CD14-positive monocyte (primary cell): ENCODE data around the gene EMC8. TPM values are rescaled to one million over a fixed set of nuclear protein-coding genes. Genes with fewer than 3 reads are reported as not detected.
A peak's percentile ranks its signal among the peaks of the same experiment; 100 is the strongest.

Source experiments
- DNase-seq, 3 donors: peaks; one replicate each; pipeline ENCODE4 v3.0.0-alpha.2; 2011 to 2022
- H2AFZ ChIP-seq: 2 replicates; pipeline ENCODE4 v1.6.0; 2012; ENCODE audit warnings: mild to moderate bottlenecking, low read depth, low read length, inconsistent platforms; ENCODE audit not compliant: insufficient read depth, poor library complexity, severe bottlenecking
- H3K27ac ChIP-seq, 2 donors: 1 replicate in 1 of 2; 2 replicates in 1 of 2; pipeline ENCODE4 v1.5.1; 2012 to 2013; ENCODE audit warnings: low read length in 2 of 2, control low read depth in 1 of 2, inconsistent platforms in 1 of 2, low read depth in 1 of 2, mild to moderate bottlenecking in 1 of 2
- H3K27me3 ChIP-seq, 2 donors: one replicate each; pipeline versions ENCODE4 v1.6.0 to v1.6.1; 2011 to 2013; ENCODE audit warnings: low read length in 2 of 2; ENCODE audit not compliant: control insufficient read depth in 2 of 2, insufficient read depth in 2 of 2
- H3K36me3 ChIP-seq, 2 donors: replicated peaks in 1 of 2; 1 replicate in 1 of 2; 2 replicates in 1 of 2; pipeline versions ENCODE4 v1.5.1 to v1.6.1; 2012 to 2013; ENCODE audit warnings: low read length in 2 of 2, control low read depth in 1 of 2, inconsistent platforms in 1 of 2, mild to moderate bottlenecking in 1 of 2; ENCODE audit not compliant: insufficient read depth in 2 of 2, control insufficient read depth in 1 of 2
- H3K4me1 ChIP-seq, 2 donors: 1 replicate in 1 of 2; 2 replicates in 1 of 2; pipeline versions ENCODE4 v1.5.1 to v1.6.1; 2012 to 2013; ENCODE audit warnings: low read length in 2 of 2, control low read depth in 1 of 2, inconsistent platforms in 1 of 2, mild to moderate bottlenecking in 1 of 2, moderate library complexity in 1 of 2; ENCODE audit not compliant: insufficient read depth in 2 of 2, control insufficient read depth in 1 of 2
- H3K4me2 ChIP-seq: replicated peaks from 2 replicates; pipeline ENCODE3; 2012; ENCODE audit warnings: low read length, moderate library complexity, mild to moderate bottlenecking; ENCODE audit not compliant: poor library complexity, severe bottlenecking; ENCODE audit errors: extremely low read depth
- H3K4me3 ChIP-seq, 3 experiments: fragments of 200-600 bp in 1 of 3; sonication (generic) in 1 of 3; replicated peaks in 1 of 3; 1 replicate in 2 of 3; 2 replicates in 1 of 3; pipeline ENCODE4 v1.5.1; 2011 to 2013; ENCODE audit warnings: low read length in 3 of 3, mild to moderate bottlenecking in 3 of 3, control low read depth in 2 of 3, low read depth in 2 of 3, inconsistent platforms in 1 of 3, moderate library complexity in 1 of 3
- H3K79me2 ChIP-seq: 2 replicates; pipeline ENCODE4 v1.6.0; 2012; ENCODE audit warnings: mild to moderate bottlenecking, control low read depth, inconsistent platforms, low read length, moderate library complexity; ENCODE audit not compliant: insufficient read depth
- H3K9ac ChIP-seq: 2 replicates; pipeline ENCODE4 v1.6.0; 2017; ENCODE audit warnings: low read length, mild to moderate bottlenecking; ENCODE audit not compliant: insufficient read depth, poor library complexity, severe bottlenecking
- H3K9me3 ChIP-seq, 2 donors: replicated peaks in 1 of 2; 1 replicate in 1 of 2; 2 replicates in 1 of 2; pipeline versions ENCODE4 v1.5.1 to v1.6.1; 2012 to 2013; ENCODE audit warnings: low read length in 2 of 2, control low read depth in 1 of 2; ENCODE audit not compliant: control insufficient read depth in 1 of 2, insufficient read depth in 1 of 2
- H4K20me1 ChIP-seq: 2 replicates; pipeline ENCODE4 v1.6.0; 2012; ENCODE audit warnings: mild to moderate bottlenecking, low read length, control low read depth, moderate library complexity; ENCODE audit not compliant: insufficient read depth
- H3K27ac Mint-ChIP-seq, 7 donors: one replicate each; pipeline ENCODE4 v1.8.0; 2020; ENCODE audit warnings: mild to moderate bottlenecking in 7 of 7, mixed read lengths in 7 of 7, moderate library complexity in 6 of 7, inconsistent platforms in 2 of 7
- H3K27me3 Mint-ChIP-seq, 3 donors: one replicate each; pipeline ENCODE4 v1.8.0; 2021 to 2022; ENCODE audit warnings: low read depth in 3 of 3, mild to moderate bottlenecking in 3 of 3, mixed read lengths in 3 of 3, moderate library complexity in 3 of 3, inconsistent platforms in 1 of 3
- H3K36me3 Mint-ChIP-seq, 2 donors: one replicate each; pipeline ENCODE4 v1.8.0; 2020; ENCODE audit warnings: mixed read lengths in 2 of 2, inconsistent platforms in 1 of 2, mild to moderate bottlenecking in 1 of 2
- H3K4me1 Mint-ChIP-seq: one replicate; pipeline ENCODE4 v1.8.0; 2020; ENCODE audit warnings: mild to moderate bottlenecking, mixed read lengths
- H3K4me3 Mint-ChIP-seq, 2 donors: one replicate each; pipeline ENCODE4 v1.8.0; 2020; ENCODE audit warnings: mild to moderate bottlenecking in 2 of 2, mixed read lengths in 2 of 2, moderate library complexity in 1 of 2
- H3K9me3 Mint-ChIP-seq, 7 donors: one replicate each; pipeline ENCODE4 v1.8.0; 2020 to 2022; ENCODE audit warnings: mixed read lengths in 7 of 7, mild to moderate bottlenecking in 6 of 7, moderate library complexity in 6 of 7, inconsistent platforms in 2 of 7
- CTCF ChIP-seq: fragments of 200-600 bp; IDR thresholded peaks from one replicate; pipeline ENCODE4 v1.8.0; 2022; ENCODE audit warnings: antibody characterized with exemption, mild to moderate bottlenecking
- WGBS: methylation state at CpG from one replicate; pipeline ENCODE4 v1.1.5; 2013; ENCODE audit warnings: missing lambda C conversion rate; ENCODE audit not compliant: insufficient coverage; 5-methylcytosine and 5-hydroxymethylcytosine counted together
- intact Hi-C, 2 donors: fragments of 100-400 bp; cut with micrococcal nuclease; formaldehyde crosslinking; loops; one replicate each; pipeline versions ENCODE4 v1.15.0 to v1.15.1; 2023
- polyA plus RNA-seq, 3 donors: library from polyadenylated mRNA; depleted of rRNA in 1 of 3; unstranded in 2 of 3; stranded (reverse) in 1 of 3; fragments of 300-500 nt in 2 of 3; fragments of >200 nt in 1 of 3; fragmentation: Illumina TruSeq in 2 of 3; gene quantifications; 1 replicate in 2 of 3; 2 replicates in 1 of 3; pipeline ENCODE4 v1.2.3, GENCODE V29; 2012 to 2021

The EMC8 gene
- polyA plus RNA-seq, 3 donors, result 28.2 to 30.0 (median 29.9) TPM

GRCh38 chr16:85770741-85771140 is 28.6 kb downstream of the EMC8 start:
- Histone ChIP-seq H3K27ac (no peak overlapping the region), H3K4me2 (no peak overlapping the region), H3K9me3 (no peaks in the 10 kb centered on the region), H3K4me3 (no peak overlapping the region), H3K27me3 (no peaks in the 10 kb centered on the region), H3K9ac (no peak overlapping the region), H3K36me3 (no peaks in the 10 kb centered on the region), H3K4me1 (peaks cover 13 to 20% of the 10 kb centered on the region in 2 donors), H2AFZ (no peak overlapping the region), H3K79me2 (no peaks in the 10 kb centered on the region), H4K20me1 (no peaks in the 10 kb centered on the region)
- H3K4me3 Mint-ChIP-seq, result no peak overlapping the region
- peaks cover 5 to 12% (median 8%) of the 10 kb centered on the region in 3 donors for H3K27me3 Mint-ChIP-seq
- peaks cover 20% of the 10 kb centered on the region for H3K4me1 Mint-ChIP-seq
- peaks cover 0 to 32% of the 10 kb centered on the region in 2 donors for H3K36me3 Mint-ChIP-seq
- WGBS, result 100% methylated on average over 2 of the region's 6 CpGs
- TF ChIP-seq CTCF, result no peak
- no peak overlapping the region for H3K27ac Mint-ChIP-seq
- peaks cover 0 to 1% (median 0%) of the 10 kb centered on the region in 7 donors for H3K9me3 Mint-ChIP-seq
- intact Hi-C loops, result no loop called here
- DNase-seq, result no peak

GRCh38 chr16:85768199-85768598 is 31.1 kb downstream of the EMC8 start:
- Histone ChIP-seq H4K20me1 (no peaks in the 10 kb centered on the region), H3K36me3 (no peaks in the 10 kb centered on the region), H3K4me2 (no peak overlapping the region), H3K9ac (no peak overlapping the region), H3K4me3 (no peak overlapping the region), H3K79me2 (no peaks in the 10 kb centered on the region), H3K27ac (no peak overlapping the region), H3K4me1 (peaks cover 13 to 22% of the 10 kb centered on the region in 2 donors), H2AFZ (no peak overlapping the region), H3K27me3 (no peaks in the 10 kb centered on the region), H3K9me3 (no peaks in the 10 kb centered on the region)
- intact Hi-C loops, result no loop called here
- peaks cover 0 to 17% of the 10 kb centered on the region in 2 donors for H3K36me3 Mint-ChIP-seq
- H3K4me3 Mint-ChIP-seq, result no peak overlapping the region
- H3K27me3 Mint-ChIP-seq, result peaks cover 8 to 14% (median 8%) of the 10 kb centered on the region in 3 donors
- no peak for DNase-seq
- WGBS, result 80% methylated on average over 1 of the region's 2 CpGs
- H3K27ac Mint-ChIP-seq, result peak overlapping the region in 1 of 7 donors; percentile 15
- H3K4me1 Mint-ChIP-seq, result peaks cover 25% of the 10 kb centered on the region
- TF ChIP-seq CTCF, result no peak
- peaks cover 0 to 1% (median 0%) of the 10 kb centered on the region in 7 donors for H3K9me3 Mint-ChIP-seq
